ENCODE results near the gene IQSEC3.
"Not testable (repeated sequence)": the region's sequence is repeated elsewhere in the genome, so short reads cannot be mapped to it uniquely, and the experiment has no call there.

The IQSEC3 gene

DNA sequence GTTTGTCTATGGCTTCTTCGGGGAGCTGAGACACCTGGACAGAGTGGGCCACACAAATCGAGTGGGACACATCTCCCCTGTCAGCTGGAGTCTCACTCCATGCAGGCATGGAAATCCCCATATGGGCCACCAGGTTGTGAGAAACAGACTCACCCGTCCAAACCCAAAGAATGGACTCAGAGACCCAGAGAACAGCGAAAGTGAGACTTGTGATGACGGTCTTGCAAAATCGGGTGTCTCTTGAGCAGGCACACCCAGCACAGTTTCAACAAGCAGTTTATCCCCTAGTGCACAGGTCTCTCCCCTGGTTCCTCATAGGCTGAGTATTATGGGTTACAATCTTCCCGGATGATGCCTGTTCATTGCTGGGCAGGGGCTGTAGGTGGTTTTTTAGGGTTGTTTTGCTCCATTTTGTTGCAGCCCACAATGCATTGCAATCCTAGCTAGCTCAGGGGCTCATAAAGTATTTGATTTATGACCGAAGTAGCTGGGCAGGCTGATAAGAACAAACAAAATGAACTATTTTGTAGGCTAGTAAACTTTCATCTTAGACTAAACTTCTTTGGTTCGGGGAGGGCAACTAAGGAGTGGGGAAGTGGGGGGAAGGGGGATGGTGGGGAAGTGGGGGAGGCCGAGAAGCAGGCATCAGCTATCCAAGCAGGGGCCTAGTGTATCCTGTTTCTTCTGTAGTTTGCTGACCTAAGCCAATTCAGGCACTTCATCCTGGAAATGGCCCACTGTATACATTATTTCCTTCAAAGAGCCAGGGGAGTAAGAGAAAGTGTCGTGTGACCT lies 45.3 kb downstream of the IQSEC3 start:
- no peak for DNase-seq (ENCODE audit: low spot score)

DNA sequence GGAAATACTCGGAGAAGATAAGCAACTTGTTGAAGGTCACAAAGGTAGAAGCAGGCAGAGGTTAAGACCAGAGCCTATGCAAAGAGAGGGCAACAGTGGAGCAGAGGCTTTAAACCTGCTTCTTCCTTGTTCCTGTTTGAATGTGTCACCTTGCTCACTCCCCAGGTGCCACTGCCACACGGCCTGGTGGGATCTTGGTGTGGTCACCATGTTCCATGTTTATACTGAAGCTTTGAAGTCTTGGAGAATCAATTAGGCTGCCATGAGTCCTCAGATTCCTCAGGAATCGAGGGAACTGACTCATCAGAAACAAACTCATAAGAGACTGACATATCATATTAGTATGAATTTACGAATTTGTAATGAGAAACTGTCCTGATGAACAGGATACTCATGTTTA lies 46.8 kb downstream of the IQSEC3 start:
- DNase-seq (ENCODE audit: low spot score), result no peak

DNA sequence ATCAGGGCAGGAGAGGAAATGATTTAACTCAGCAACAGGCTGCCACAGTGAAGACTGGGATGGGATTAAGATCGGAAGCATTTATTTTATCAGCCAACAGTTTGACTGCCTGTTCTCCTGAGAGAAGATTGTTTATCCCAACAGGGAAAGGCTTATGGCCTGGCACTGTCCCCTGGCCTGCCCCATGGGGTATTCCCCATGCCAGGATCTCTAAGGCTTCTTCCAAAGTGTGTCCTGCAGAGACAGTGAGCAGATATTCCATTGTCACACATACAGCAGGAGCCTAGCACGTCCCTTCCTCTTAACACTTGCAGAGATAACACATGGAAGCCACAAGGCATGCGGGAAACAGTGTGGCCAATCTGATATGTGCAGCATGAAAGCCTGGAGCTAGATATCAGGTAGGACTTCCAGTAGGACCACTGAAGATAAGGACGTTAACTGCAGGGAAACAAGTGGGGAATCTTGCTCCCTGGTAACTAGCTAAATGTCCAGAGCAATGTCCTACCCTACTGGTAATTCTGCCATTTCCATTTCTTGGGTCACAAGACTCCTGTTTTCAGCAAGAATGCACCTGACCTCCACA lies 48.2 kb downstream of the IQSEC3 start:
- no peak for DNase-seq (ENCODE audit: low spot score)

DNA sequence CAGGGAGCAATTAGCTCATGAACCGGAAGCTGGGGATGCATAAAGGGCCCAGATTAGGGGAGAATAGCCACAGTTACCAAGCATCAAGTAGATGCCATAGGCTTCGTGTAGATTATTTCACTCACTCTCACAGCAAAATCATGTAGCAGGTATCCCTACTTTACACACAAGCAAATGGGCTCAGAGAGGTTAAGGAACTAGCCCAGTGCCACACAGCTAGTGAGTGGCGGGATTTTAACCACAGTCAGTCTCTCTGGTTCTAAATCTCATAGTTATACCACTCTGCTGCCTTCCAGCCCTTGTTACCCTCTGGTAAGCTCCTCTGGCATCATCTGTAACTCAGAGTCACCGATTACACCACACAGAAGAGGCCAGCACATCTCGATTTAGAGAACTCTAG lies 49.0 kb downstream of the IQSEC3 start:
- DNase-seq (ENCODE audit: low spot score), result no peak

DNA sequence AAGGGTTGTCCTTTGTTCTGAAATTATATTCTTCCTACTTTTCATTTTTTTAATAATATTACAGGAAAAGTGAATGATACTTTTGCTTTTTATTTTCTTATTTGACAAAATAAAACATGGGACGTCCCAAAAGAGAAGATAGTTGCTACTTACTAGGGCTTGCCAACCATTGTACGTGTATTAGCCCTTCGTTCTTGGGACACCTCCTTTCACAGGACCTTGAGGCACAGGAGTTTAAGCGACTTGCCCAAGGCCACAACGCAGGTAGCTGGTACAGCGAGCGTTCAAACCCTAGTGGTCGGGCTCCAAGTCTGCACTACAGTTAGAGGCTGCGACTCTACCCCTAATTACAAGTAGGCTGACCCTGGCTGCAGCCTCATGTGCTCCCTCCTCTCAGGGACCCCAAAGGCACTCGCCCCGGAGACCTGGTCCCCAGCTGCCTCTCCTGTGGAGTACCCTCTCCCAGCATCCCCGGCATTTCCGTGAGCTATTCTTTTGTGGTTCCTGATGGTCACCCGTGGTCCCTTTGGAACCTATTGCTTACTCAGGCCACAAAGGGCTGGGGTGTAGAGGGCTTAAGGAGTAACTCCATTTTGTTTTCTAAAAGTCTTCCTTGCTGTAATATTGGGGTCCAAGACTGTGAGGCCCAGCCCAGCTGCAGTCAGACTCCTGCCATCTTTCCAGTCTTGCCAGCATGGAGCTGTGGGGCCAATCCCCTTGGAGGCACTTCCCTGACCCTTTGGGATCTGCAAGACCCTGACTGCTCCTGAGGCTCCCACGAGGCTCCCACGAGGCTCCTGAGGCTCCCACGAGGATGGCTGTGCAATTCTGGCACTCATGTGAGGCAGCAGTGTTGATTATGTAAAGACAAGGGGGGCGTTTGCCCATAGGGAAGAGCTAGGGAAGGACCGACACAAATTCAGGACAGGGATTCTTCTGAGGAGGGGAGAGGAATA lies 49.7 kb downstream of the IQSEC3 start:
- no peak for DNase-seq (ENCODE audit: low spot score)

DNA sequence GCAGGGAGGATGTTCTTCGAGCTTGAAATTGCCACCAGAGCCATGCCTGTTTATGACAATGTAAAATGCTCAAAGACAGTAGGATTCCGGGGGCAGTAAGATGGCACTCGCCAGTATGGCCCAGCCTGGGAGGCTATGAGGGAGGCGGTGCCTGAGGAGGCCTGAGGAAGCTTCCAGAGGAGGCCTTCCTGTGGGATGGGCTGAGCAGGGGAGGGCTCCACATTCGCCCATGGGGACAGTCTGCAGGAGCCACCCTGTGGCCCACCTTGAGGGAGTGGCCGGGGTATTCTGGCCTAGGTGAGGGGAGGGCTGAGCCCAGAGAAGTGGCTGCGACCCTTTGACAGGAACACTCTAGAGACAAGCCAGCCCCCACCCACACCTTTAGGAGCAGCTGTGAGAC lies 50.7 kb downstream of the IQSEC3 start:
- DNase-seq (ENCODE audit: low spot score), result no peak

DNA sequence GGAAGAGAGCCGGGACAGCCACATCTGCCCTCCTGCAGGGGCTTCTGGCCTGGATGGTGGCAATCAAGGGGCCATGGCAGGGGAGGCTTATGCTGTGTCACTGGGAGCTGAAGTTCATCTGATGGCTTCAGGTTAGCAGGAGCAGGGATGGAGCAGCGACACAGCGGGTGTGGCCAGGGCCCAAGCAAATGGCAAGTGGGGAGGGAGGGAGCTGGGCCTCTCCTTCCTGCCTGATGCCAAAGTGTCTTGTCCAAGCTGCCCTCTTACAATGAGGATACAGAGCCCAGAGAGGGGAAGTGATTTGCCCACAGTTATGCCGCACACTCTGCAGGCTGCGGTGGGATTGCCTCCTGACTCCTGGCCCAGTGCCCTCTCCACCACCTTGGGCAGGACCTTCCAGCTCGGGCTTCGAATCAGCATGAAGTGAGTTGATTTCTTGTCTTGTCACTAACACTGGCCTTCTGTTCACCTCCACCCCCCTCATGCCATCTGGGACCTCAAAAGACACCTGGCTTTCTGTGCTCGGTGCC lies 51.3 kb downstream of the IQSEC3 start:
- DNase-seq (ENCODE audit: low spot score), result no peak

DNA sequence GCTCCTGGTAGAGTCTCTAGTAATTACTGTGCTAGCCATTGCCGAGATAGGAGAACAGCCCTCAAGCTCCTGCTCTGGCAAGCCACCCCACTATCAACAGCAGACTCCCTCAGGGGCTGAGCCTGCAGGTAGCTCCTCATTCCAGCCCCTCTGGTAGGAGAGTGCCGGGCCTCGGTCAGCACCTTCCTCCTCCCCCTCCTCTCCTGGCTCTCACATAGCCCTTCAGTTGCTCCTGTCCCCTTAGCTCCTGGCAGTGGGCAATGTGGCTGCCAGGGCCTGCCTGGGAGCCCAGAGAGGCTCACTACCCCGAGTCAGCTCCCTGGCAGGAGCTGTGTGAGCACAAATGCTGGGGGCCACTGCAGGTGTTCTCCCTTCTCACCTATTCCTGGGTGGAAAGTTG lies 52.0 kb downstream of the IQSEC3 start:
- DNase-seq (ENCODE audit: low spot score), result no peak

DNA sequence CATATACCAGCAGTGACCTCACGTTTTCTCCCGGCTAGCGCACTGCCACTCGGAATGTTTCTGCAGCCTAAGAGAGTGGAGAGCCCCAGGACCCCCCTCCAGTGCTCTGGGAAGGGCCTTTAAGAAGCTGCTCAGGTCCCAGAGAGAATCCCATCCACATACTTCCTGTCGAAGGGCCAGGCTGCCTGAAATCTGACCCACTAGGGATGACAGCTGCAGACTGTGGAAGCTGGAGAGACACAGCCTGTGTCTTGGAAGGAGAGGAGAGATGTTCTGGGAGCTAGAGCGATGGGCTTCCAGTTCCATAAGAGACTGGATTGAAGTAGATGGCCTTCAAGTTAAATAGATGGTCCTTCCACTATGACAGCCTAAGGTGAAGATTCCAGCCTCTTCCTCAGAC lies 54.4 kb downstream of the IQSEC3 start:
- no peak for DNase-seq (ENCODE audit: low spot score)

DNA sequence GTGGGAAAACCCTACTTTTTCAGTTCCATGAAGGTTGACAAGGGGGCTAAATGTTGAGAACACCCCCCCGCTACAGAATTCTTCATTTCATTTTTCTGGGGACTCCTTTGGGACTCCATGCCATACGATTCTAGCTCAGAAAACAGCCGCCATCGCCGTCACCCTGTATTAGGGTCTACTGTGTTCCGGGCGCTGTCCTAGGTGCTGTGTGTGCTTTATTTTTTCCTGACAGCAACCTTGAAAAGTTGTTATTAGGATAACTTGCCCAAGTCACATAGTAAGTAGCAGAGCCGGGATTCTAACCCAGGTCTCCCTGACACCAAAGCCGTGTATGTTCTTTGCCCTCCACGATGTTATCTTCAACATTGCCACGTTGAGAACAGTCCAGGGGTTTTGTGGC lies 55.1 kb downstream of the IQSEC3 start:
- DNase-seq (ENCODE audit: low spot score), result no peak

DNA sequence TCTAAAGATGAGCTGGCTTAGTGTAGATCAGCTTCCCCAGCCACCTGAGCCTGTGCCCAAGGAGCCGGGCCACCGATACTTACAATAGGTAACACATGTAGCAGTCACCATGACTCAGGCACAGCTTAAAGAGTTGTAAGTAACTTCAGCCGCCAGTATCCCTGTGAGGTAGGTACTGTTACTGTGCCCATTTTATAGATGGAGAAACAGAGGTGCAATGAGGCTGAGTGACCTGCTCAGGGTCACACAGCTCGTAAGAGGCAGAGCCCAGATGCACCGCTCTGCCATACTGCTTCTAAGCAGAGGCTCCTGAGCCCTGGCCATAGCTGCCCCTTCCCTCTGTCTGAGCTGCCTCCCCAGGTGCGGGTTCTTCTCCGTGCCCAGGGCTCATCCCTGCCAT lies 58.5 kb downstream of the IQSEC3 start:
- no peak for DNase-seq (ENCODE audit: low spot score)

DNA sequence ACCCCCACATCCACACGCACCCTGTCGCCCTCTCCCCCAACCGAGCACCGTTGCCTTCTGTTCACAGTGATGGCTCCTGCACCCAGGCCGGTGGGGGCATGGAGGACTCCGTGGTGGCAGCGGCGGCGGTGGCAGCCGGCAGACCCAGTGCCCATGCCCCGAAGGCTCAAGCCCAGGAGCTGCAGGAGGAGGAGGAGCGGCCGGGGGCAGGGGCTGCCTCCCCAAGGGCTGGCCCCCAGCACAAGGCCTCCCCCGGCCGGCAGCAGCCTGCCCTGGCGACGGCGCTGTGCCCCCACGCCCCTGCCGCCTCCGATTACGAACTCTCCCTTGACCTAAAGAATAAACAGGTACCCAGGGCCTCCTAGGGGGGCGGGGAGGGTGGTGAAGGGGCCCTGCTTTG lies 59.0 kb downstream of the IQSEC3 start:
- DNase-seq (ENCODE audit: low spot score), result no peak

DNA sequence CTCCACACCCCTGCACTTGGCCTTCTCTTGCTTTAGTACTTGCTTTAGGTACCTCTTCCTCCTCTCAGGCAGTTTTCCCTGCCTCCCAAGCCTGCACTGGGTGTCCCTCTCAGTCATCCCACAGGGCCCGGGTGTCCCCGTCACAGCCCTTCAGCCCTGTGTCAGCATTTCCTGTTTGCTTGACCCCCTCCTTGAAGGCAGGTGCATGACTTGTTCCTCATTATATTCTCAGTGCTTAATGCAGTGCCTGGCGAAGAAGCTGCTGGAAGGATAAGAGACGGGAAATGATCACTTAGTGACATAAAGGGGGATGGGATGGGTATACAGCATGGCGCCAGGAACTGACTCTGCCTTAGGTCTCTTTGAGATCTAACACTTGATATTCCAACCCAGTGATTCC lies 61.5 kb downstream of the IQSEC3 start:
- DNase-seq (ENCODE audit: low spot score), result no peak

DNA sequence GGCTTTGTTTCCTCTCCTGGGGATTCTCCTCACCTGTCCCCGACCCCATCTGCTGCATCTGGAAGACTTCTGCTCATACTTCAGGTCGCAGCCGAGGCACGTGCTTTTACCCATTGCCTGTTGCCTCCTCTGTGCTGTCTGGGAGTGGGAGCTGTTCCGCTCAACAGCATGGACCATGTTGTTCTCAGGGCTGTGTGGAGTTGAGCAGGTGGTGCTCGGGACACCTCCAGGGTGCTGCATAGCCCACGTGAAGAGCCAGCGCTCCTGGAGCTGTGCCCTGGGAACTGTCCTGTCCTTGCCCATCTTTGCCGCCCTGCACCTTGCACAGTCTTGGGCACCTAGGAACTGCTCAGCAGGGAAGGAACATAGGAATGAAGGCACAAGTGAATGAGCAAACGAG lies 62.4 kb downstream of the IQSEC3 start:
- no peak for DNase-seq (ENCODE audit: low spot score)

DNA sequence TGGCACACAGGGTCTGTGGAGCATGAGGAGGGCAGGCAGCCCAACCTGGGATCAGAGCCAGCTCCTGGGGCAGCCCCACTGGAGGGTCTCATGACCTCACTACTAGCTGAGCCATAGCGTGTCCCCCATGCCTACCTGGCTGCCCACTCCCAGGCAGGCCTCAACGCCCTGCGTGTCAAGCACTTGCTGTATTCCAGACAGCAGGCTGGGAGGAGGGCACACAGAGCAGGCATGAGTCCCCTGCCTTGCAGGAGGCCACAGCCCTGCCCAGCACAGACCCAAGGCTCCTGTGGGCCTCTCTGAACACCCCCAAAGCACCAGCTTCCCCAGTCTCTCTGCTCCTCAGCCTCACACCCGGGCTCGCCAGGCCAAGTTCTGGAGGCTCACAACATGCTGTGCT lies 64.0 kb downstream of the IQSEC3 start:
- DNase-seq (ENCODE audit: low spot score), result no peak

DNA sequence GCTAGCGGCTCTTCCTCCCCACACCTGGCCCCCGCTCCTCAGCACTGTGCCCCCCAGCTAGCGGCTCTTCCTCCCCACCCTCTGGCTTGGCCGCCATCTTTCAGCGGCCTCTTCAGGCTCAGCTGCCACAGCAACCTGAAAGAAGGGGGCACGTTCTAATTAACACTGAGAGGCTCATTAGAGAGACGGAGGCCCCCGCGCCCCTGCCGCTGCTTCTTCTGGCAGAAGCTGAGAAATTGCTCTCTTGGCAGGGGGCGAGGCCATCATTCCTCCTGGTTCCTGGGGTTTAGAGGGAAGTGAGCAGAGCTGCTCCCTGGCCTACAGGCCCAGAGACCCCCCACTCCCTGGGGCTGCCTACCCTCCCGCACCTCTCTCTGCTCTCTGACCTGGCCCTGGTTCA lies 64.4 kb downstream of the IQSEC3 start:
- DNase-seq (ENCODE audit: low spot score), result no peak

DNA sequence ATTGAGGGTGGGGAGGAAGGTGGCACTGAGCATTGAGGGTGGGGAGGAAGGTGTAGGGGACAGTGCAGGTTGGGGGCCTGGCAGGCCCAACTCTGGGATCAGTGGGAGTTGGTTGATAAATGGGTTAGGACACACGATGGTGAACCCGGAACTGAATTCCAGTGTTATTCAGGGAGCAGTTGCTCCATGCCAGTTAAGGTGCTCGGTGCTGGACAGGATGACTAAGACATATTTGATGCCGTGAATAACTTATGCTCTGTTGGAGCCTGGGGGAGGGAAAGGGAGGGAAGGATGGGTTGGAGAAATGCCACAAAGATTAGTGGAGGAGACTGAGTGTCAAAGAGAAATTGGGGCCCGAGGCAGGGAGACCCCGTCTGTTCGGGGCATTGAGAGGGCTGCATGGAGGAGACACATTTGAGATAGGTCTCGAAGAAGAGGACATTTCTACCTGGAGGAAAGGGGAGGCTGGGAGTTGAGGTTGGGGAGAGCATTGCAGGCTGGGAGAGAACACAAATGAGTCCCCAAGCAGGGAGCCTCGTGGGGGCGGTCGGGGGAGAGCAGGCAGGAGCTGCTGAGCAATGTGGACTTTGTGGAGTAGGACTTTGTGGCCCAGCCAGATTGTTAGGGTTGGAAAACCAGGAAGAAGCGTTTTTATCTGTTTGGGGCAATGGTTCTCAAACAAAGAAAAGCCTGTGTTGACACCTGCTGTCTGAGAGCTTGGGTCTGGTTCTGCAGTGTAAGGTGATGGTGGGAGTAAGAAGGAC lies 65.3 kb downstream of the IQSEC3 start:
- DNase-seq (ENCODE audit: low spot score), result no peak

DNA sequence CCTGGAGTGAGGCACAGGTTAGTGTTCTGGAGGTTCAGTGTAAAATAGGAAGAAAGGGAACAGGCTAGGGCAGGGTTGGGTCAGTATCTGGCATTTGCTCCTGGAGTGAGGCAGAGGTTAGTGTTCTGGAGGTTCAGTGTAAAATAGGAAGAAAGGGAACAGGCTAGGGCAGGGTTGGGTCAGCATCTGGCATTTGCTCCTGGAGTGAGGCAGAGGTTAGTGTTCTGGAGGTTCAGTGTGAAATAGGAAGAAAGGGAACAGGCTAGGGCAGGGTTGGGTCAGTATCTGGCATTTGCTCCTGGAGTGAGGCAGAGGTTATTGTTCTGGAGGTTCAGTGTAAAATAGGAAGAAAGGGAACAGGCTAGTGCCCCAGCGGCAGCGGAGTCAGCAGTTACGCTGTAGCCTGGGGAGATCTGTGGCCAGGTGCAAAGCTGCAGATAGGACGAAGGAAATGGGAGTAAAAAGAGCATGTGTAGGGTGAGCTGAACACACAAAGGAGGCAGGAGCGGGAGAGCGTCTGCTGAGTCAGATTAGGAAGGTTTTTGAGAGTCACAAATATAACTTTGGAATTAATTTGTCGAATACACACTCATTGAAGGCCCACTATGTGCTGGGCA lies 67.2 kb downstream of the IQSEC3 start:
- DNase-seq (ENCODE audit: low spot score), result not testable (repeated sequence)

DNA sequence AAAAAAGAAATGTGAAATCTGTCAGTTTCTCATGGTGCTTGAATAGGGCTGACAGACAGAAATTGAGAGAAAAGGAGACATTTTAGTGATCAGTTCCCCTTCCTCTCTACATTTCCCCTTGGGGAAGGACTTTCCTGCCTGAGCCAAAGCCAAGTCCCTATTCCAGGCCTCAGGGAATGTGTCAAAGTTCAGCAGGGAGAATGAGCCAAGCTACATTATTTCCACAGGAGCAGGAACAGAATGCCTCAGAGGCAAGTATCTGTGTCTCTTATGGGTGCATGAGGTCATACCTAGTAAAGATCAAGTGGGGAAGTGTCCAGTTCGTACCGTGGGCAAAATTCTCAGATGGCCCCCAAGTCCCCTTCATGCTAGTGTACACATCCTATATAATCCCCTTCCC lies 68.6 kb downstream of the IQSEC3 start:
- no peak for DNase-seq (ENCODE audit: low spot score)

DNA sequence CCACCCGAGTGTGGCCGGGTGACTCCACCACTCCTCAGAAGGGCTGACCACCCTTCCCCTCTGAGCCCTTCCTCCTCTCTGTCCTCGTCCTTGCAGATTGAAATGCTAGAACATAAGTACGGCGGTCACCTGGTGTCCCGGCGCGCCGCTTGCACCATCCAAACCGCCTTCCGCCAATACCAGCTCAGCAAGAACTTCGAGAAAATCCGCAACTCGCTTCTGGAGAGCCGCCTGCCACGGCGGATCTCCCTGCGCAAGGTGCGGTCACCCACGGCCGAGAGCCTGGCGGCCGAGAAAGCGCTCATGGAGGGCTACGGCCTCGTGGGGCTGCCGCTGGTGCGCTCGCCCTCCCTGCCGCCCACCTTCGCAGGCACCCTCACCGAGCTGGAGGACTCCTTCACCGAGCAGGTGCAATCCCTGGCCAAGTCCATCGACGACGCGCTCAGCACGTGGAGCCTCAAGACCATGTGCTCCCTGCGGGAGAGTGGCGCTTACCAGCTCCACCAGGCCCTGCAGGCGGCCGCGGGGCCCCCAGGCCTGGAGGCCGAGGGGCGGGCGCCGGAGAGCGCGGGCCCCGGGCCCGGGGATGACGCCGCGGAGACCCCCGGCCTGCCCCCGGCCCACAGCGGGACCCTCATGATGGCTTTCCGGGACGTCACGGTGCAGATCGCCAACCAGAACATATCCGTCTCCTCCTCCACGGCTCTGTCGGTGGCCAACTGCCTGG lies 71.8 kb downstream of the IQSEC3 start:
- no peak for DNase-seq (ENCODE audit: low spot score)
